SK-MEL-5 (cell line): ENCODE data around the gene C19orf47. TPM values are rescaled to one million over a fixed set of nuclear protein-coding genes. Genes with fewer than 3 reads are reported as not detected.

Experiments used
- DNase-seq: peaks from one replicate; pipeline ENCODE4 v3.0.0-alpha.2; 2016; ENCODE audit warnings: low read depth, low spot score
- in situ Hi-C: cut with HindIII; loops from 2 replicates; pipeline ENCODE4 v1.10.0; 2016; ENCODE audit warnings: low sequenced_read_pairs, high pct_unique_total_duplicates, low pct_unique_long_range_greater_than_20kb
- small RNA-seq, 2 experiments: library from RNA; depleted of rRNA; stranded (forward); fragments of <200 nt; gene quantifications; one replicate each; pipeline ENCODE3, GENCODE V24; 2014
- total RNA-seq: library from RNA; depleted of rRNA; stranded (reverse); fragments of >200 nt; shearing (Covaris generic); gene quantifications from 2 replicates; pipeline ENCODE4 v1.2.3, GENCODE V29; 2014; rRNA removed

Gene C19orf47
- total RNA-seq, 1 experiment from 2014 or later: 4.1 TPM

GRCh38 chr19:40279120-40279551 lies 69.1 kb downstream of the C19orf47 start:
- no peak for DNase-seq
- in situ Hi-C loops: no loop called here

GRCh38 chr19:40278361-40279035 lies 69.7 kb downstream of the C19orf47 start:
- no peak for DNase-seq

GRCh38 chr19:40277356-40278059 lies 70.7 kb downstream of the C19orf47 start:
- no peak for DNase-seq
- in situ Hi-C loops: no loop called here

More at GRCh38 chr19:40278361-40279035, 69.7 kb downstream of the C19orf47 start:
- in situ Hi-C loops: no loop called here

- no peak for DNase-seq
- in situ Hi-C loops: no loop called here
These were observed 73.3 kb downstream of the C19orf47 start for GRCh38 chr19:40274585-40275544.

GRCh38 chr19:40273469-40274360 lies 74.5 kb downstream of the C19orf47 start:
- DNase-seq: no peak
- in situ Hi-C loops: no loop called here

GRCh38 chr19:40272261-40272660 lies 75.9 kb downstream of the C19orf47 start:
- no peak for DNase-seq
- in situ Hi-C loops: no loop called here

- in situ Hi-C loops: no loop called here
- DNase-seq: no peak
These were observed 76.5 kb downstream of the C19orf47 start for GRCh38 chr19:40271706-40272105.

- in situ Hi-C loops: no loop called here
- no peak for DNase-seq
These were observed 77.7 kb downstream of the C19orf47 start for GRCh38 chr19:40270362-40271089.

Small RNAs within 50 kb of the gene (small RNA-seq; reads per million reads assigned to genes)
- gene MIR641 (0.04 to 4.0 reads per million in 2 experiments), gene MIR6796 (0 reads per million in 2 experiments), gene RF00019 (0 reads per million in 2 experiments), gene RNU6-945P (0 reads per million in 2 experiments)

Other genes with a start within 250 kb of the C19orf47 start
- gene MAP3K10, start 157.0 kb downstream of the C19orf47 start, total RNA-seq: 12.0 and 14.1 TPM in 2 replicates
- gene TTC9B, start 130.0 kb downstream of the C19orf47 start, total RNA-seq: not detected in 2 replicates
- 0.08 TPM in 1 of 2 replicates, not detected in the other for gene CCNP, start 121.7 kb downstream of the C19orf47 start, total RNA-seq
- gene AKT2, start 63.1 kb downstream of the C19orf47 start, total RNA-seq: 53.8 and 68.6 TPM in 2 replicates
- gene PLD3, start 298 bp upstream of the C19orf47 start, total RNA-seq: 69.0 and 73.4 TPM in 2 replicates
- gene HIPK4, start 41.8 kb upstream of the C19orf47 start, total RNA-seq: 0.08 TPM in 1 of 2 replicates, not detected in the other
- 0.95 and 1.1 TPM in 2 replicates for gene PRX, start 65.0 kb upstream of the C19orf47 start, total RNA-seq
- gene SERTAD1, start 77.6 kb upstream of the C19orf47 start, total RNA-seq: 6.6 and 8.9 TPM in 2 replicates
- 10.8 and 12.8 TPM in 2 replicates for gene SERTAD3, start 95.9 kb upstream of the C19orf47 start, total RNA-seq
- gene BLVRB, start 117.3 kb upstream of the C19orf47 start, total RNA-seq: 104 and 110 TPM in 2 replicates
- 0.32 and 0.53 TPM in 2 replicates for gene SPTBN4, start 118.6 kb upstream of the C19orf47 start, total RNA-seq
- 17.6 and 21.2 TPM in 2 replicates for gene SHKBP1, start 228.5 kb upstream of the C19orf47 start, total RNA-seq